ENCODE results near the gene IPO4.

Gene IPO4, protein sequence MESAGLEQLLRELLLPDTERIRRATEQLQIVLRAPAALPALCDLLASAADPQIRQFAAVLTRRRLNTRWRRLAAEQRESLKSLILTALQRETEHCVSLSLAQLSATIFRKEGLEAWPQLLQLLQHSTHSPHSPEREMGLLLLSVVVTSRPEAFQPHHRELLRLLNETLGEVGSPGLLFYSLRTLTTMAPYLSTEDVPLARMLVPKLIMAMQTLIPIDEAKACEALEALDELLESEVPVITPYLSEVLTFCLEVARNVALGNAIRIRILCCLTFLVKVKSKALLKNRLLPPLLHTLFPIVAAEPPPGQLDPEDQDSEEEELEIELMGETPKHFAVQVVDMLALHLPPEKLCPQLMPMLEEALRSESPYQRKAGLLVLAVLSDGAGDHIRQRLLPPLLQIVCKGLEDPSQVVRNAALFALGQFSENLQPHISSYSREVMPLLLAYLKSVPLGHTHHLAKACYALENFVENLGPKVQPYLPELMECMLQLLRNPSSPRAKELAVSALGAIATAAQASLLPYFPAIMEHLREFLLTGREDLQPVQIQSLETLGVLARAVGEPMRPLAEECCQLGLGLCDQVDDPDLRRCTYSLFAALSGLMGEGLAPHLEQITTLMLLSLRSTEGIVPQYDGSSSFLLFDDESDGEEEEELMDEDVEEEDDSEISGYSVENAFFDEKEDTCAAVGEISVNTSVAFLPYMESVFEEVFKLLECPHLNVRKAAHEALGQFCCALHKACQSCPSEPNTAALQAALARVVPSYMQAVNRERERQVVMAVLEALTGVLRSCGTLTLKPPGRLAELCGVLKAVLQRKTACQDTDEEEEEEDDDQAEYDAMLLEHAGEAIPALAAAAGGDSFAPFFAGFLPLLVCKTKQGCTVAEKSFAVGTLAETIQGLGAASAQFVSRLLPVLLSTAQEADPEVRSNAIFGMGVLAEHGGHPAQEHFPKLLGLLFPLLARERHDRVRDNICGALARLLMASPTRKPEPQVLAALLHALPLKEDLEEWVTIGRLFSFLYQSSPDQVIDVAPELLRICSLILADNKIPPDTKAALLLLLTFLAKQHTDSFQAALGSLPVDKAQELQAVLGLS

GRCh38 chr14:24188251-24189058 lies at the start of gene IPO4:
TSS of gene IPO4 (minus strand) at chr14:24188816. CDS start at chr14:24188787, 29 bp downstream.
- H3K4me2 ChIP-seq (ENCODE audit: low read length) = peak within 1 kb of the TSS; percentile 86
- H3K36me3 ChIP-seq (ENCODE audit: control insufficient read depth, insufficient read depth, low read length) = no peaks in the 10 kb centered on the region
- H3K27me3 ChIP-seq (ENCODE audit: control insufficient read depth, insufficient read depth, low read length) = no peaks in the 10 kb centered on the region
- TF ChIP-seq, protein P1, sequence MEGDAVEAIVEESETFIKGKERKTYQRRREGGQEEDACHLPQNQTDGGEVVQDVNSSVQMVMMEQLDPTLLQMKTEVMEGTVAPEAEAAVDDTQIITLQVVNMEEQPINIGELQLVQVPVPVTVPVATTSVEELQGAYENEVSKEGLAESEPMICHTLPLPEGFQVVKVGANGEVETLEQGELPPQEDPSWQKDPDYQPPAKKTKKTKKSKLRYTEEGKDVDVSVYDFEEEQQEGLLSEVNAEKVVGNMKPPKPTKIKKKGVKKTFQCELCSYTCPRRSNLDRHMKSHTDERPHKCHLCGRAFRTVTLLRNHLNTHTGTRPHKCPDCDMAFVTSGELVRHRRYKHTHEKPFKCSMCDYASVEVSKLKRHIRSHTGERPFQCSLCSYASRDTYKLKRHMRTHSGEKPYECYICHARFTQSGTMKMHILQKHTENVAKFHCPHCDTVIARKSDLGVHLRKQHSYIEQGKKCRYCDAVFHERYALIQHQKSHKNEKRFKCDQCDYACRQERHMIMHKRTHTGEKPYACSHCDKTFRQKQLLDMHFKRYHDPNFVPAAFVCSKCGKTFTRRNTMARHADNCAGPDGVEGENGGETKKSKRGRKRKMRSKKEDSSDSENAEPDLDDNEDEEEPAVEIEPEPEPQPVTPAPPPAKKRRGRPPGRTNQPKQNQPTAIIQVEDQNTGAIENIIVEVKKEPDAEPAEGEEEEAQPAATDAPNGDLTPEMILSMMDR (IDR thresholded peaks at IDR 0.05) = no peak
- H3K4me1 ChIP-seq = peaks cover 11% of the 10 kb centered on the region
- no peaks in the 10 kb centered on the region for H3K9me3 ChIP-seq (ENCODE audit: control insufficient read depth, low read length)
- peak within 1 kb of the TSS; percentile 79 for H2AFZ ChIP-seq
- H3K4me3 ChIP-seq (ENCODE audit: low read depth, low read length) = peak within 1 kb of the TSS; percentile 81
- H3K27ac ChIP-seq = peak within 1 kb of the TSS; percentile 73
- no peak within 1 kb of the TSS for H3K9ac ChIP-seq
- no peaks in the 10 kb centered on the region for H3K79me2 ChIP-seq

DNA sequence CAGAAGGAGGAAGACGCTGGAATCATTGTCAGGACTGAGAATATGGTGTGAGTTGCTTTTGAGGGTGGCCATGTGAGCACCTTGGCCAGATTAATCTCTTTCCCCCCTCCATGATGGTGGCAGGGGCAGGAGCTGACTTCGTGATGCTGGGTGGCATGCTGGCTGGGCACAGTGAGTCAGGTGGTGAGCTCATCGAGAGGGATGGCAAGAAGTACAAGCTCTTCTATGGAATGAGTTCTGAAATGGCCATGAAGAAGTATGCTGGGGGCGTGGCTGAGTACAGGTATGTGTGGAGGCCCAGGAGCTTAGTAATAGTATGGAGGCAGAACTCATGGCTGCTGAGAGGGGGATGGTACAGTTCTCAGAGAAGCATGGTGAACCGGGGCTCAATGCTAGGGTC lies 49.5 kb upstream of the IPO4 start:
- no peaks in the 10 kb centered on the region for H3K27me3 ChIP-seq (ENCODE audit: control insufficient read depth, insufficient read depth, low read length)
- H3K79me2 ChIP-seq = peaks cover 28% of the 10 kb centered on the region
- peak overlapping the region; percentile 98 for H3K4me2 ChIP-seq (ENCODE audit: low read length)
- no peaks in the 10 kb centered on the region for H3K9me3 ChIP-seq (ENCODE audit: control insufficient read depth, low read length)
- TF ChIP-seq, protein P1 (IDR thresholded peaks at IDR 0.05) = no peak
- no peak overlapping the region for H2AFZ ChIP-seq
- H3K9ac ChIP-seq = no peak overlapping the region
- H3K27ac ChIP-seq = peak overlapping the region; percentile 98
- peaks cover 24% of the 10 kb centered on the region for H3K36me3 ChIP-seq (ENCODE audit: control insufficient read depth, insufficient read depth, low read length)
- peak overlapping the region; percentile 100 for H3K4me3 ChIP-seq (ENCODE audit: low read depth, low read length)
- H3K4me1 ChIP-seq = peaks cover 55% of the 10 kb centered on the region

DNA sequence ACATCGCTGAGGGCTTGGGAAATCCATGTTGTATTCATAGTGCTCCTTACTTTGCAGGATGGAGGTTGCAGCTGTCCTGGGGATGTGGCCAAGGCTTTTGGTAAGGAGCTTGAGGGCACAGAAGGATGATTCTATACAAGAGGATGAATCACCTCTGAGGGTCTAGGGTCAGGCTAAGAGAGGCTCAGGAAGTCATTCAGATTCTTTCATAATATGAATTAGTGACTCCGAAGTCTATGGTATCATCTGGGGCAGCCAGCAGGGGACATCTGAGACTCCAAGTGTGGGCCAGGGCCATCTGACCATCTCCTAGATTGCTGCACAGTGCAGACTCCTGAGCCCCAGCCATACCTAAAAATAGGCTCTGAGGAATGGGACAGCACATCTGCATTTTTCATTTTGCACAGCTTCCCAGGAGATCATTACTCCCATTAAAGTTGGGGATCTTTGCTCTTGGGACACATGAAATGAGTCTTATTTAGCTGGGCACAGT lies 48.9 kb upstream of the IPO4 start:
- H3K36me3 ChIP-seq (ENCODE audit: control insufficient read depth, insufficient read depth, low read length) = peaks cover 24% of the 10 kb centered on the region

More for the DNA sequence above, 48.9 kb upstream of the IPO4 start:
- TF ChIP-seq, protein P1 (IDR thresholded peaks at IDR 0.05) = no peak
- H3K27ac ChIP-seq = peak overlapping the region; percentile 98
- peak overlapping the region; percentile 98 for H3K4me2 ChIP-seq (ENCODE audit: low read length)
- peaks cover 28% of the 10 kb centered on the region for H3K79me2 ChIP-seq
- H3K9ac ChIP-seq = no peak overlapping the region
- no peak overlapping the region for H2AFZ ChIP-seq
- no peaks in the 10 kb centered on the region for H3K9me3 ChIP-seq (ENCODE audit: control insufficient read depth, low read length)
- H3K4me1 ChIP-seq = peaks cover 58% of the 10 kb centered on the region
- H3K27me3 ChIP-seq (ENCODE audit: control insufficient read depth, insufficient read depth, low read length) = no peaks in the 10 kb centered on the region
- peak overlapping the region; percentile 100 for H3K4me3 ChIP-seq (ENCODE audit: low read depth, low read length)

Measured in parathyroid adenoma (tissue), 2 donors.